TTC549 (cell line): ENCODE results near the gene DNM3.

ENCODE experiments used
- FAIRE-seq: peaks from 2 replicates; lab custom pipeline; 2012; peaks lifted over from hg19 to GRCh38; lab: Jason Lieb, UNC

Gene DNM3

GRCh38 chr1:172180501-172181285 lies 339.4 kb downstream of the DNM3 start:
- FAIRE-seq = no peak

- no peak for FAIRE-seq
Measured at GRCh38 chr1:172184506-172185191, 343.4 kb downstream of the DNM3 start.

- FAIRE-seq = no peak
Measured at GRCh38 chr1:172185211-172185610, 343.9 kb downstream of the DNM3 start.

GRCh38 chr1:172185996-172186395 lies 344.7 kb downstream of the DNM3 start:
- no peak for FAIRE-seq

GRCh38 chr1:172201572-172201971 lies 360.3 kb downstream of the DNM3 start:
- FAIRE-seq = no peak

GRCh38 chr1:172203135-172203823 lies 362.0 kb downstream of the DNM3 start:
- FAIRE-seq = peak; percentile 100

- no peak for FAIRE-seq
Measured at GRCh38 chr1:172203902-172204301, 362.6 kb downstream of the DNM3 start.

- no peak for FAIRE-seq
Measured at GRCh38 chr1:172206256-172206655, 365.0 kb downstream of the DNM3 start.

- FAIRE-seq = no peak
Measured at GRCh38 chr1:172208635-172209034, 367.3 kb downstream of the DNM3 start.

GRCh38 chr1:172211221-172211620 lies 369.9 kb downstream of the DNM3 start:
- no peak for FAIRE-seq

- FAIRE-seq = no peak
Measured at GRCh38 chr1:172212124-172212523, 370.8 kb downstream of the DNM3 start.

GRCh38 chr1:172215006-172215405 lies 373.7 kb downstream of the DNM3 start:
- peak; percentile 82 for FAIRE-seq

GRCh38 chr1:172219966-172220365 lies 378.7 kb downstream of the DNM3 start:
- FAIRE-seq = peak; percentile 58

GRCh38 chr1:172220376-172220775 lies 379.1 kb downstream of the DNM3 start:
- no peak for FAIRE-seq

GRCh38 chr1:172221436-172221835 lies 380.1 kb downstream of the DNM3 start:
- no peak for FAIRE-seq

GRCh38 chr1:172224871-172225270 lies 383.6 kb downstream of the DNM3 start:
- no peak for FAIRE-seq

GRCh38 chr1:172229942-172230341 lies 388.6 kb downstream of the DNM3 start:
- FAIRE-seq = no peak

GRCh38 chr1:172230526-172230925 lies 389.2 kb downstream of the DNM3 start:
- FAIRE-seq = peak; percentile 68

GRCh38 chr1:172236958-172237357 lies 395.7 kb downstream of the DNM3 start:
- no peak for FAIRE-seq

GRCh38 chr1:172238158-172238557 lies 396.9 kb downstream of the DNM3 start:
- FAIRE-seq = peak; percentile 34

- peak; percentile 94 for FAIRE-seq
Measured at GRCh38 chr1:172238965-172239364, 397.7 kb downstream of the DNM3 start.

- FAIRE-seq = no peak
Measured at GRCh38 chr1:172239901-172240300, 398.6 kb downstream of the DNM3 start.

- FAIRE-seq = no peak
Measured at GRCh38 chr1:172241540-172241939, 400.2 kb downstream of the DNM3 start.
